ENCODE measurements around the gene LRFN2. TPM values are rescaled to one million over a fixed set of nuclear protein-coding genes. Genes with fewer than 3 reads are reported as not detected.
A peak's percentile ranks its signal among the peaks of the same experiment; 100 is the strongest.

The LRFN2 gene
- polyA plus RNA-seq, 1 of the 3 experiments (the other 2 are of a cell fraction): 0.02 TPM

DNA sequence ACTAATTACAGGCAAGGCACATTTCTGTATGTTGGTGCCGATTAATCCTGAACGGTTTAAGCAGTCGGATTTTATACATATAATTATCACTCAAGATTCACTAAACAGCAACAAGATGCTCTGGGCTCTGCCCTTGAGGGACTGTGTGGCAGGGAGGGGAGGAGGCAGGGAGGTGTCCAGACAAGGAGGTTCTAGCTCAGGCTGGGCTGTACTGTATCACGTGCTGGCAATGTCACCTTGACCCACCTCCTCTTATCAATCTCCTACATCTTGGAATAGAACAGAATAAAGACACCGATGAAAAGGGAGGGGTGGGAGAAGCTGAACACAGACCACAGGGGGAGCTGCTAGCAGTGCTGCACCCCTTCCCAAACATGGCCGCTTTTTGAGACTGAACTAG is 65.7 kb downstream of the LRFN2 start:
- Histone ChIP-seq H3K36me3 (replicated peaks in 1 of 2; ENCODE audit: control insufficient read depth in 1 of 2, insufficient read depth in 2 of 2, low read length in 1 of 2) (no peaks in the 10 kb centered on the region), H3F3A (replicated peaks; ENCODE audit: insufficient read depth) (no peaks in the 10 kb centered on the region), H4K20me1 (ENCODE audit: insufficient read depth) (no peaks in the 10 kb centered on the region), H3K4me3 (ENCODE audit: low read depth in 2 of 2, low read length in 1 of 2) (no peak overlapping the region), H3K9ac (no peak overlapping the region), H2AFZ (ENCODE audit: low read depth) (no peak overlapping the region), H3K4me1 (ENCODE audit: control insufficient read depth in 1 of 2, insufficient read depth in 2 of 2, low read depth in 1 of 2, low read length in 1 of 2) (peaks cover 0 to 39% of the 10 kb centered on the region in 2 experiments; a peak in 1 of 4 replicates), H3K27ac (ENCODE audit: low read depth in 2 of 2, low read length in 1 of 2) (no peak overlapping the region), H3K4me2 (no peak overlapping the region), H3K79me2 (ENCODE audit: insufficient read depth) (no peaks in the 10 kb centered on the region), H3K9me2 (no peaks in the 10 kb centered on the region), H3K27me3 (ENCODE audit: insufficient read depth) (no peaks in the 10 kb centered on the region), H3K9me3 (no peaks in the 10 kb centered on the region)
- DNase-seq: no peak
- CTCF ChIA-PET: interaction anchor here (1.1 kb wide), 1 partner anchor 14 kb away, joined by 3 read pairs; no protein-coding TSS in a partner anchor
- POLR2A ChIA-PET: interaction anchor here (0.7 kb wide), 1 partner anchor 13 kb away, joined by 3 read pairs; no protein-coding TSS in a partner anchor
- TF ChIP-seq RFX5 (IDR thresholded peaks at IDR 0.05; ENCODE audit: low read length) (no peak), NRF1 (IDR thresholded peaks at IDR 0.05; ENCODE audit: low read depth, low read length) (no peak), TCF12 (IDR thresholded peaks at IDR 0.05) (no peak), RAD21 (IDR thresholded peaks at IDR 0.05; ENCODE audit: low read length) (no peak), CHD2 (IDR thresholded peaks at IDR 0.05; ENCODE audit: low read length, partially characterized antibody) (no peak), SIN3A (IDR thresholded peaks at IDR 0.05; ENCODE audit: borderline replicate concordance, low read depth, low read length) (no peak)
- TF ChIP-seq, protein P1, sequence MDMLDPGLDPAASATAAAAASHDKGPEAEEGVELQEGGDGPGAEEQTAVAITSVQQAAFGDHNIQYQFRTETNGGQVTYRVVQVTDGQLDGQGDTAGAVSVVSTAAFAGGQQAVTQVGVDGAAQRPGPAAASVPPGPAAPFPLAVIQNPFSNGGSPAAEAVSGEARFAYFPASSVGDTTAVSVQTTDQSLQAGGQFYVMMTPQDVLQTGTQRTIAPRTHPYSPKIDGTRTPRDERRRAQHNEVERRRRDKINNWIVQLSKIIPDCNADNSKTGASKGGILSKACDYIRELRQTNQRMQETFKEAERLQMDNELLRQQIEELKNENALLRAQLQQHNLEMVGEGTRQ (IDR thresholded peaks at IDR 0.05; ENCODE audit: borderline replicate concordance, low read depth, low read length): no peak
- TF ChIP-seq, protein P2, sequence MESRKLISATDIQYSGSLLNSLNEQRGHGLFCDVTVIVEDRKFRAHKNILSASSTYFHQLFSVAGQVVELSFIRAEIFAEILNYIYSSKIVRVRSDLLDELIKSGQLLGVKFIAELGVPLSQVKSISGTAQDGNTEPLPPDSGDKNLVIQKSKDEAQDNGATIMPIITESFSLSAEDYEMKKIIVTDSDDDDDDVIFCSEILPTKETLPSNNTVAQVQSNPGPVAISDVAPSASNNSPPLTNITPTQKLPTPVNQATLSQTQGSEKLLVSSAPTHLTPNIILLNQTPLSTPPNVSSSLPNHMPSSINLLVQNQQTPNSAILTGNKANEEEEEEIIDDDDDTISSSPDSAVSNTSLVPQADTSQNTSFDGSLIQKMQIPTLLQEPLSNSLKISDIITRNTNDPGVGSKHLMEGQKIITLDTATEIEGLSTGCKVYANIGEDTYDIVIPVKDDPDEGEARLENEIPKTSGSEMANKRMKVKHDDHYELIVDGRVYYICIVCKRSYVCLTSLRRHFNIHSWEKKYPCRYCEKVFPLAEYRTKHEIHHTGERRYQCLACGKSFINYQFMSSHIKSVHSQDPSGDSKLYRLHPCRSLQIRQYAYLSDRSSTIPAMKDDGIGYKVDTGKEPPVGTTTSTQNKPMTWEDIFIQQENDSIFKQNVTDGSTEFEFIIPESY (IDR thresholded peaks at IDR 0.05; ENCODE audit: borderline replicate concordance, low read depth): no peak
- 58% methylated on average over 6 of the region's 6 CpGs for WGBS (ENCODE audit: low lambda C conversion rate)

DNA sequence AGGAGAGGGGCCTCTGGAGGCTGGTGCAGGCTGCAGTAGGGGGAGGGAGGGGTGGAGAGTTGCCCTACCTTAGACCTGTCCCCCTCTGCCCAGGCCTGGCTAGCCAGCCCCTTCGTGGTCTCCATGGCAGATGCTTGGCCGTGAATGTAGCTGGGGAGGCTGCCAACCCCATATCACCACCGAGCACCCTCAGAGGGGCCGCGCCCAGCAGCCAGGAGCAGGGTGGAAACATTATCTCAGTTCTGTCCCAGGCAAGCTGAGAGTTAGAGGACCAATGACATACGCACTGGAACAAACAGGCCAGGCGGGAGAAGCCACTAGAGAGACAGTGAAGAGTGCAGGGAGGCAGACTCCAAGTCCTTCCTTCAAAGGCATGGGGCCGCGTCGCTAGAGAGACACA is 66.5 kb downstream of the LRFN2 start:
- peak overlapping the region in 1 of 2 experiments; percentile 11; a peak in 1 of 4 replicates for H3K27ac ChIP-seq (ENCODE audit: low read depth in 2 of 2, low read length in 1 of 2)
- TF ChIP-seq, protein P3, sequence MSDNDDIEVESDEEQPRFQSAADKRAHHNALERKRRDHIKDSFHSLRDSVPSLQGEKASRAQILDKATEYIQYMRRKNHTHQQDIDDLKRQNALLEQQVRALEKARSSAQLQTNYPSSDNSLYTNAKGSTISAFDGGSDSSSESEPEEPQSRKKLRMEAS (IDR thresholded peaks at IDR 0.05; ENCODE audit: low read depth): no peak
- no peak for TF ChIP-seq SMC3 (IDR thresholded peaks at IDR 0.05; ENCODE audit: low read depth, low read length)
- no peak for TF ChIP-seq POLR2AphosphoS5 (IDR thresholded peaks at IDR 0.05; ENCODE audit: low read depth, low read length)
- TF ChIP-seq TAF1 (IDR thresholded peaks at IDR 0.05; ENCODE audit: borderline replicate concordance, low read depth, low read length): no peak
- no peak for TF ChIP-seq NFIC (IDR thresholded peaks at IDR 0.05; ENCODE audit: borderline replicate concordance)
- TF ChIP-seq, protein P4, sequence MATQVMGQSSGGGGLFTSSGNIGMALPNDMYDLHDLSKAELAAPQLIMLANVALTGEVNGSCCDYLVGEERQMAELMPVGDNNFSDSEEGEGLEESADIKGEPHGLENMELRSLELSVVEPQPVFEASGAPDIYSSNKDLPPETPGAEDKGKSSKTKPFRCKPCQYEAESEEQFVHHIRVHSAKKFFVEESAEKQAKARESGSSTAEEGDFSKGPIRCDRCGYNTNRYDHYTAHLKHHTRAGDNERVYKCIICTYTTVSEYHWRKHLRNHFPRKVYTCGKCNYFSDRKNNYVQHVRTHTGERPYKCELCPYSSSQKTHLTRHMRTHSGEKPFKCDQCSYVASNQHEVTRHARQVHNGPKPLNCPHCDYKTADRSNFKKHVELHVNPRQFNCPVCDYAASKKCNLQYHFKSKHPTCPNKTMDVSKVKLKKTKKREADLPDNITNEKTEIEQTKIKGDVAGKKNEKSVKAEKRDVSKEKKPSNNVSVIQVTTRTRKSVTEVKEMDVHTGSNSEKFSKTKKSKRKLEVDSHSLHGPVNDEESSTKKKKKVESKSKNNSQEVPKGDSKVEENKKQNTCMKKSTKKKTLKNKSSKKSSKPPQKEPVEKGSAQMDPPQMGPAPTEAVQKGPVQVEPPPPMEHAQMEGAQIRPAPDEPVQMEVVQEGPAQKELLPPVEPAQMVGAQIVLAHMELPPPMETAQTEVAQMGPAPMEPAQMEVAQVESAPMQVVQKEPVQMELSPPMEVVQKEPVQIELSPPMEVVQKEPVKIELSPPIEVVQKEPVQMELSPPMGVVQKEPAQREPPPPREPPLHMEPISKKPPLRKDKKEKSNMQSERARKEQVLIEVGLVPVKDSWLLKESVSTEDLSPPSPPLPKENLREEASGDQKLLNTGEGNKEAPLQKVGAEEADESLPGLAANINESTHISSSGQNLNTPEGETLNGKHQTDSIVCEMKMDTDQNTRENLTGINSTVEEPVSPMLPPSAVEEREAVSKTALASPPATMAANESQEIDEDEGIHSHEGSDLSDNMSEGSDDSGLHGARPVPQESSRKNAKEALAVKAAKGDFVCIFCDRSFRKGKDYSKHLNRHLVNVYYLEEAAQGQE (IDR thresholded peaks at IDR 0.05; ENCODE audit: low read depth, low read length): no peak
- TF ChIP-seq JUND (IDR thresholded peaks at IDR 0.05): no peak
- no peak overlapping the region for H2AFZ ChIP-seq (ENCODE audit: low read depth)
- H3F3A ChIP-seq (replicated peaks; ENCODE audit: insufficient read depth): no peaks in the 10 kb centered on the region
- H3K36me3 ChIP-seq (replicated peaks in 1 of 2; ENCODE audit: control insufficient read depth in 1 of 2, insufficient read depth in 2 of 2, low read length in 1 of 2): no peaks in the 10 kb centered on the region
- H3K79me2 ChIP-seq (ENCODE audit: insufficient read depth): no peaks in the 10 kb centered on the region
- peaks cover 0 to 42% of the 10 kb centered on the region in 2 experiments; a peak in 1 of 4 replicates for H3K4me1 ChIP-seq (ENCODE audit: control insufficient read depth in 1 of 2, insufficient read depth in 2 of 2, low read depth in 1 of 2, low read length in 1 of 2)
- CTCF ChIA-PET: interaction anchor here (0.8 to 1.9 kb wide), 2 partner anchors 15 to 192 kb away, joined by 3 to 5 read pairs; no protein-coding TSS in a partner anchor
- H3K4me2 ChIP-seq: no peak overlapping the region
- H3K27me3 ChIP-seq (ENCODE audit: insufficient read depth): no peaks in the 10 kb centered on the region
- peak; percentile 33 for DNase-seq
- no peaks in the 10 kb centered on the region for H3K9me3 ChIP-seq
- H3K9ac ChIP-seq: no peak overlapping the region
- WGBS (ENCODE audit: low lambda C conversion rate): 47% methylated on average over 8 of the region's 10 CpGs
- H4K20me1 ChIP-seq (ENCODE audit: insufficient read depth): no peaks in the 10 kb centered on the region
- POLR2A ChIA-PET: interaction anchor here (0.9 to 1.2 kb wide), 2 partner anchors 30 to 65 kb away, joined by 3 read pairs; no protein-coding TSS in a partner anchor
- no peak overlapping the region for H3K4me3 ChIP-seq (ENCODE audit: low read depth in 2 of 2, low read length in 1 of 2)
- H3K9me2 ChIP-seq: no peaks in the 10 kb centered on the region
